ENCODE measurements around the gene EEFSEC.

The EEFSEC gene

GRCh38 chr3:128408693-128409623 is 255.7 kb downstream of the EEFSEC start:
- Histone ChIP-seq H3K4me2 (ENCODE audit: low read length) (no peak overlapping the region), H4K20me1 (ENCODE audit: insufficient read depth, low read length) (no peaks in the 10 kb centered on the region; the same call in 1 of the 2 replicates), H3K9me3 (ENCODE audit: insufficient read depth, low read length) (no peaks in the 10 kb centered on the region), H2AFZ (ENCODE audit: low read depth, low read length) (no peak overlapping the region), H3K4me1 (ENCODE audit: low read length) (no peaks in the 10 kb centered on the region), H3K79me2 (ENCODE audit: low read length) (no peaks in the 10 kb centered on the region), H3K4me3 (ENCODE audit: low read length) (no peak overlapping the region), H3K36me3 (replicated peaks; ENCODE audit: low read depth, low read length) (no peaks in the 10 kb centered on the region), H3K9ac (ENCODE audit: low read length) (no peak overlapping the region), H3K27ac (ENCODE audit: low read length) (no peak overlapping the region), H3K27me3 (ENCODE audit: low read depth, low read length) (no peaks in the 10 kb centered on the region)
- TF ChIP-seq EZH2phosphoT487 (IDR thresholded peaks at IDR 0.05; ENCODE audit: low read depth) (no peak), CTCF (IDR thresholded peaks at IDR 0.05; ENCODE audit: low read depth, low read length) (no peak)

GRCh38 chr3:128409624-128410581 is 256.6 kb downstream of the EEFSEC start:
- no peak overlapping the region for H3K4me3 ChIP-seq (ENCODE audit: low read length)
- no peak overlapping the region for H3K27ac ChIP-seq (ENCODE audit: low read length)
- no peaks in the 10 kb centered on the region for H3K79me2 ChIP-seq (ENCODE audit: low read length)
- H3K36me3 ChIP-seq (replicated peaks; ENCODE audit: low read depth, low read length) = no peaks in the 10 kb centered on the region
- TF ChIP-seq CTCF (IDR thresholded peaks at IDR 0.05; ENCODE audit: low read depth, low read length) (no peak), EZH2phosphoT487 (IDR thresholded peaks at IDR 0.05; ENCODE audit: low read depth) (no peak)
- H3K27me3 ChIP-seq (ENCODE audit: low read depth, low read length) = no peaks in the 10 kb centered on the region
- no peak overlapping the region for H3K9ac ChIP-seq (ENCODE audit: low read length)
- no peaks in the 10 kb centered on the region; the same call in 1 of the 2 replicates for H4K20me1 ChIP-seq (ENCODE audit: insufficient read depth, low read length)
- H3K4me1 ChIP-seq (ENCODE audit: low read length) = no peaks in the 10 kb centered on the region
- no peak overlapping the region for H3K4me2 ChIP-seq (ENCODE audit: low read length)
- H3K9me3 ChIP-seq (ENCODE audit: insufficient read depth, low read length) = no peaks in the 10 kb centered on the region
- H2AFZ ChIP-seq (ENCODE audit: low read depth, low read length) = no peak overlapping the region

GRCh38 chr3:128410669-128411573 is 257.6 kb downstream of the EEFSEC start:
- H3K4me3 ChIP-seq (ENCODE audit: low read length) = no peak overlapping the region
- TF ChIP-seq EZH2phosphoT487 (IDR thresholded peaks at IDR 0.05; ENCODE audit: low read depth) (no peak), CTCF (IDR thresholded peaks at IDR 0.05; ENCODE audit: low read depth, low read length) (no peak)
- no peak overlapping the region for H2AFZ ChIP-seq (ENCODE audit: low read depth, low read length)
- no peaks in the 10 kb centered on the region for H3K9me3 ChIP-seq (ENCODE audit: insufficient read depth, low read length)
- H3K36me3 ChIP-seq (replicated peaks; ENCODE audit: low read depth, low read length) = no peaks in the 10 kb centered on the region
- no peak overlapping the region for H3K9ac ChIP-seq (ENCODE audit: low read length)
- H3K79me2 ChIP-seq (ENCODE audit: low read length) = no peaks in the 10 kb centered on the region
- H4K20me1 ChIP-seq (ENCODE audit: insufficient read depth, low read length) = no peaks in the 10 kb centered on the region
- H3K4me1 ChIP-seq (ENCODE audit: low read length) = no peaks in the 10 kb centered on the region
- no peak overlapping the region for H3K27ac ChIP-seq (ENCODE audit: low read length)
- H3K4me2 ChIP-seq (ENCODE audit: low read length) = no peak overlapping the region
- H3K27me3 ChIP-seq (ENCODE audit: low read depth, low read length) = no peaks in the 10 kb centered on the region

Measured in OCI-LY3 (cell line).